GM12872 (cell line): ENCODE data around the gene CASP3.

Experiments used
- CTCF ChIP-seq: IDR thresholded peaks from 3 replicates; pipeline ENCODE4 v1.5.1; 2011; ENCODE audit warnings: low read depth, mild to moderate bottlenecking, low read length, moderate library complexity; ENCODE audit not compliant: insufficient read depth

CASP3 gene

GRCh38 chr4:184688005-184688404, 38.8 kb upstream of the CASP3 start:
- TF ChIP-seq CTCF = no peak

GRCh38 chr4:184684491-184685189, 35.4 kb upstream of the CASP3 start:
- no peak for TF ChIP-seq CTCF

GRCh38 chr4:184681916-184682315, 32.7 kb upstream of the CASP3 start:
- TF ChIP-seq CTCF = no peak

- TF ChIP-seq CTCF = no peak
Measured at GRCh38 chr4:184680698-184681097, 31.5 kb upstream of the CASP3 start.

GRCh38 chr4:184675821-184676492, 26.7 kb upstream of the CASP3 start:
- no peak for TF ChIP-seq CTCF

- no peak for TF ChIP-seq CTCF
Measured at GRCh38 chr4:184675018-184675417, 25.8 kb upstream of the CASP3 start.

GRCh38 chr4:184674011-184674410, 24.8 kb upstream of the CASP3 start:
- no peak for TF ChIP-seq CTCF
